HG02763 (cell line): ENCODE measurements around the gene ZC3H10.

ENCODE experiments used
- ATAC-seq: cut with Tn5 transposase; IDR thresholded peaks from one replicate; pipeline ENCODE4 v1.9.1; 2021; ENCODE audit warnings: mild to moderate bottlenecking, moderate library complexity; ENCODE audit not compliant: unreplicated experiment

Gene ZC3H10

DNA sequence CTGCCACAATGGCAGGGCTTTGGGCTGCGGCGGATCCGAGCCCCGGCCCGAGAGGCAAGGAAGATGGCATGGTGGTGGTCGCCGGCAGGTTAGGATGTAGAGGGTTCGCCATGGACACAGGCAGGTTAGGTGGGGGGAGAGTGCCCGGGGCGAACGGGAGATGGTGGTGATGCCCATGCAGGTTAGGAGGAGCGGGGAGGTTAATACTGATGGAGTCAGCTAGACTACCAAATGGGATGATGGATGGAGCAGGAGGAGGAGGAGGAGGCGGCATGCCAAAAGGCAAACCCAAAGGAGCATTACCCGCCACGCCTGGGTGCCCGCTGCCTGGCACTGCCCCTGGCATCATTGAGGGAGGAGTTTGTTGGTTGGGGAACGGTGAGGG is 46.3 kb downstream of the ZC3H10 start:
- ATAC-seq = no peak

- ATAC-seq = no peak
Observed at GRCh38 chr12:56165369-56165768, 47.3 kb downstream of the ZC3H10 start.

GRCh38 chr12:56169229-56169759 is 51.2 kb downstream of the ZC3H10 start:
- no peak for ATAC-seq

DNA sequence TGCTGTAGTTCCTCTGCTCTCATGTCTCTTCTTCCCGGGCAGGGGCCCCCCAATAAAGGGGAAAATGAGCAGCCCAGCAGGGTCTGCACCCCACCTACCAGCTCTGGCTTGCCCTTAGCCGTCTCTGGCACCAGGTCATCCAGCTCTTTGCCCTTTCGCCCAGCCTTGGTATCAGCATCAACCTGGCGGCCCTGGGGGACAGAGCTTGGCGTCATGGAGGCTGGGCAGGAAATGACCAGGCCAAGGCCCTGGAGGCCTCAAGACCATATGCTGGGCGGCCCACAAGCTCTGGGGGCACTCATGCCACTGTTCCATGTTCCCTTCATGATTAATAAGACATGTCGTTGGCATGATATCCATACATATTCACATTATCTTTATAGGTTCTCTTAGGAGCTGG is 54.8 kb downstream of the ZC3H10 start:
- ATAC-seq = no peak
